M059J (cell line): Measurements from ENCODE around the gene CAND2. TPM values are rescaled to one million over a fixed set of nuclear protein-coding genes. Genes with fewer than 3 reads are reported as not detected.
A peak's percentile ranks its signal among the peaks of the same experiment; 100 is the strongest.
"Not testable (repeated sequence)": the region's sequence is repeated elsewhere in the genome, so short reads cannot be mapped to it uniquely, and the experiment has no call there.

ENCODE experiments used
- DNase-seq: peaks from one replicate; pipeline ENCODE4 v3.0.0-alpha.2; 2012; ENCODE audit warnings: low read depth
- total RNA-seq: library from RNA; depleted of rRNA; stranded (reverse); fragments of >200 nt; shearing (Covaris generic); gene quantifications from 2 replicates; pipeline ENCODE4 v1.2.3, GENCODE V29; 2014

CAND2 gene
- total RNA-seq, 1 experiment from 2014 or later = 4.0 TPM

GRCh38 chr3:12830785-12831156 is 34.3 kb downstream of the CAND2 start:
- no peak for DNase-seq

- DNase-seq = no peak
Measured at GRCh38 chr3:12831301-12831866, 34.9 kb downstream of the CAND2 start.

GRCh38 chr3:12832350-12833221 is 36.1 kb downstream of the CAND2 start:
- no peak for DNase-seq

- DNase-seq = no peak
Measured at GRCh38 chr3:12833222-12834161, 37.0 kb downstream of the CAND2 start.

GRCh38 chr3:12835052-12835665 is 38.7 kb downstream of the CAND2 start:
- no peak for DNase-seq

GRCh38 chr3:12837295-12837986 is 41.0 kb downstream of the CAND2 start:
- DNase-seq = no peak

- DNase-seq = no peak
Measured at GRCh38 chr3:12838179-12838965, 41.9 kb downstream of the CAND2 start.

GRCh38 chr3:12839156-12839946 is 42.9 kb downstream of the CAND2 start:
- DNase-seq = no peak

GRCh38 chr3:12840148-12840547 is 43.7 kb downstream of the CAND2 start:
- not testable (repeated sequence) for DNase-seq

- no peak for DNase-seq
Measured at GRCh38 chr3:12840591-12841148, 44.2 kb downstream of the CAND2 start.

- DNase-seq = peak; percentile 86
Measured at GRCh38 chr3:12841149-12841969, 44.9 kb downstream of the CAND2 start, which contains the start of gene RPL32. Gene RPL32, minus strand, starts transcription at chr3:12841565. Its CDS starts 1,328 bp downstream, at chr3:12840237.

GRCh38 chr3:12841970-12842328 is 45.5 kb downstream of the CAND2 start:
- DNase-seq = no peak

- no peak for DNase-seq
Measured at GRCh38 chr3:12842469-12842868, 46.0 kb downstream of the CAND2 start.

- DNase-seq = no peak
Measured at GRCh38 chr3:12845811-12846210, 49.3 kb downstream of the CAND2 start.

- no peak for DNase-seq
Measured at GRCh38 chr3:12852201-12852600, 55.7 kb downstream of the CAND2 start.

- not testable (repeated sequence) for DNase-seq
Measured at GRCh38 chr3:12853847-12854246, 57.4 kb downstream of the CAND2 start.

GRCh38 chr3:12854565-12854964 is 58.1 kb downstream of the CAND2 start:
- no peak for DNase-seq

GRCh38 chr3:12856626-12857025 is 60.1 kb downstream of the CAND2 start:
- no peak for DNase-seq
